ENCODE results near the gene DMXL1. TPM values are rescaled to one million over a fixed set of nuclear protein-coding genes. Genes with fewer than 3 reads are reported as not detected.

Gene DMXL1
- total RNA-seq, 1 experiment from 2014 or later = 29.2 TPM

- Histone ChIP-seq H3K27ac (ENCODE audit: low read length) (no peak overlapping the region), H3K4me3 (ENCODE audit: low read depth in 2 of 2, low read length in 2 of 2) (no peak overlapping the region), H3K4me1 (ENCODE audit: control insufficient read depth, insufficient read depth, low read length) (no peaks in the 10 kb centered on the region), H3K9me3 (ENCODE audit: control insufficient read depth, insufficient read depth, low read depth, low read length) (no peaks in the 10 kb centered on the region), H3K36me3 (ENCODE audit: control insufficient read depth, insufficient read depth, low read length) (peaks cover 5% of the 10 kb centered on the region; the same call in 1 of the 2 replicates), H3K27me3 (ENCODE audit: control insufficient read depth, insufficient read depth, low read length) (no peaks in the 10 kb centered on the region)
- intact Hi-C loops (cut with micrococcal nuclease; ENCODE audit: unreplicated experiment) = no loop called here
- BruUV-seq (replicated peaks) = no TSS peak
- DNase-seq (ENCODE audit: low read depth, low spot score) (no peak), ATAC-seq (no peak)
- POLR2A ChIA-PET = no interaction called here
- TF ChIP-seq POLR2AphosphoS5 (IDR thresholded peaks at IDR 0.05; ENCODE audit: low read depth, low read length) (no peak), CTCF (IDR thresholded peaks at IDR 0.05) (no peak), SIN3A (IDR thresholded peaks at IDR 0.05; ENCODE audit: borderline replicate concordance, insufficient read depth, low read depth, low read length) (no peak), REST (IDR thresholded peaks at IDR 0.05; ENCODE audit: insufficient read depth in 1 of 2, low read depth in 2 of 2, low read length in 1 of 2) (no peak), TCF7L2 (IDR thresholded peaks at IDR 0.05; ENCODE audit: low read depth, low read length) (no peak)
- in situ Hi-C loops (cut with HindIII; ENCODE audit: low pct_unique_long_range_greater_than_20kb, low sequenced_read_pairs) = no loop called here
- CTCF ChIA-PET = no interaction called here
Measured at GRCh38 chr5:119217183-119217582, 146.3 kb downstream of the DMXL1 start.

GRCh38 chr5:119218830-119219782 is 148.2 kb downstream of the DMXL1 start:
- ChIA-PET POLR2A (no interaction called here), CTCF (no interaction called here)
- Histone ChIP-seq H3K4me3 (ENCODE audit: low read depth in 2 of 2, low read length in 2 of 2) (no peak overlapping the region), H3K27ac (ENCODE audit: low read length) (no peak overlapping the region), H3K27me3 (ENCODE audit: control insufficient read depth, insufficient read depth, low read length) (no peaks in the 10 kb centered on the region), H3K9me3 (ENCODE audit: control insufficient read depth, insufficient read depth, low read depth, low read length) (no peaks in the 10 kb centered on the region), H3K4me1 (ENCODE audit: control insufficient read depth, insufficient read depth, low read length) (no peaks in the 10 kb centered on the region), H3K36me3 (ENCODE audit: control insufficient read depth, insufficient read depth, low read length) (peaks cover 5% of the 10 kb centered on the region; the same call in 1 of the 2 replicates)
- TF ChIP-seq SIN3A (IDR thresholded peaks at IDR 0.05; ENCODE audit: borderline replicate concordance, insufficient read depth, low read depth, low read length) (no peak), REST (IDR thresholded peaks at IDR 0.05; ENCODE audit: insufficient read depth in 1 of 2, low read depth in 2 of 2, low read length in 1 of 2) (no peak), TCF7L2 (IDR thresholded peaks at IDR 0.05; ENCODE audit: low read depth, low read length) (no peak), CTCF (IDR thresholded peaks at IDR 0.05) (no peak), POLR2AphosphoS5 (IDR thresholded peaks at IDR 0.05; ENCODE audit: low read depth, low read length) (no peak)
- DNase-seq (ENCODE audit: low read depth, low spot score) (no peak), ATAC-seq (no peak)
- intact Hi-C loops (cut with micrococcal nuclease; ENCODE audit: unreplicated experiment) (no loop called here), in situ Hi-C loops (cut with HindIII; ENCODE audit: low pct_unique_long_range_greater_than_20kb, low sequenced_read_pairs) (no loop called here)
- BruUV-seq (replicated peaks) = no TSS peak

Data from Panc1 (cell line).